GM23338 (cell line): ENCODE measurements around the gene TOM1L2. TPM values are rescaled to one million over a fixed set of nuclear protein-coding genes. Genes with fewer than 3 reads are reported as not detected.

Source experiments
- ATAC-seq: fragments of 200-7000 bp; cut with Tn5 transposase; 3 replicates; pipeline ENCODE4 v1.9.1; 2020
- DNase-seq: peaks from one replicate; pipeline ENCODE4 v3.0.0-alpha.2; 2015; ENCODE audit warnings: low spot score
- H2AFZ ChIP-seq: fragments of 200-600 bp; sonication (generic); 2 replicates; pipeline ENCODE4 v1.8.0; 2016; ENCODE audit warnings: antibody characterized with exemption, mild to moderate bottlenecking, moderate library complexity
- H3F3A ChIP-seq: fragments of 200-600 bp; sonication (generic); replicated peaks from 2 replicates; pipeline ENCODE4 v1.8.0; 2017; ENCODE audit warnings: antibody characterized with exemption, mixed run types, low read depth
- H3K27ac ChIP-seq: fragments of 200-600 bp; sonication (generic); 2 replicates; pipeline ENCODE4 v1.6.1; 2016; ENCODE audit warnings: low read depth
- H3K27me3 ChIP-seq: fragments of 200-600 bp; sonication (generic); 2 replicates; pipeline ENCODE4 v1.8.0; 2016; ENCODE audit warnings: mild to moderate bottlenecking, mixed run types, moderate library complexity; ENCODE audit not compliant: insufficient read depth
- H3K36me3 ChIP-seq: fragments of 200-600 bp; sonication (generic); 2 replicates; pipeline ENCODE4 v1.8.0; 2016; ENCODE audit warnings: mild to moderate bottlenecking; ENCODE audit not compliant: insufficient read depth
- H3K4me1 ChIP-seq: fragments of 200-600 bp; sonication (generic); 2 replicates; pipeline ENCODE4 v1.8.0; 2016; ENCODE audit warnings: mild to moderate bottlenecking, moderate library complexity; ENCODE audit not compliant: insufficient read depth
- H3K4me2 ChIP-seq: fragments of 200-600 bp; sonication (generic); 2 replicates; pipeline ENCODE4 v1.7.1; 2017; ENCODE audit warnings: mixed run types
- H3K4me3 ChIP-seq: fragments of 200-600 bp; sonication (generic); 2 replicates; pipeline ENCODE4 v1.6.1; 2016; ENCODE audit warnings: mixed run types
- H3K79me2 ChIP-seq: fragments of 200-600 bp; sonication (generic); replicated peaks from 2 replicates; pipeline ENCODE4 v1.8.0; 2017; ENCODE audit warnings: mild to moderate bottlenecking; ENCODE audit not compliant: insufficient read depth
- H3K9me2 ChIP-seq: fragments of 200-600 bp; sonication (generic); 2 replicates; pipeline ENCODE4 v1.8.0; 2017; ENCODE audit not compliant: insufficient read depth
- H4K20me1 ChIP-seq: fragments of 200-600 bp; sonication (generic); replicated peaks from 2 replicates; pipeline ENCODE4 v1.8.0; 2017; ENCODE audit warnings: mild to moderate bottlenecking; ENCODE audit not compliant: insufficient read depth
- H3K27ac Mint-ChIP-seq: 2 replicates; pipeline ENCODE4 v1.8.0; 2020; ENCODE audit warnings: inconsistent platforms, mild to moderate bottlenecking, moderate library complexity, mixed read lengths
- H3K27me3 Mint-ChIP-seq: 3 replicates; pipeline ENCODE4 v1.8.0; 2022; ENCODE audit warnings: low read depth, mild to moderate bottlenecking, moderate library complexity, mixed read lengths, inconsistent platforms; ENCODE audit not compliant: insufficient read depth, poor library complexity
- H3K36me3 Mint-ChIP-seq: 3 replicates; pipeline ENCODE4 v1.8.0; 2021; ENCODE audit warnings: low read depth, mild to moderate bottlenecking, inconsistent platforms, moderate library complexity, mixed read lengths
- H3K4me1 Mint-ChIP-seq: 3 replicates; pipeline ENCODE4 v1.8.0; 2020; ENCODE audit warnings: mild to moderate bottlenecking, inconsistent platforms, mixed read lengths
- H3K4me3 Mint-ChIP-seq: 3 replicates; pipeline ENCODE4 v1.8.0; 2021; ENCODE audit warnings: moderate library complexity, mild to moderate bottlenecking, inconsistent platforms, mixed read lengths
- H3K9me3 Mint-ChIP-seq: 3 replicates; pipeline ENCODE4 v1.8.0; 2020; ENCODE audit warnings: moderate library complexity, mild to moderate bottlenecking, inconsistent platforms, mixed read lengths
- CREB1 ChIP-seq: fragments of 250-450 bp; sonication (Bioruptor Pico); IDR thresholded peaks from 2 replicates; pipeline ENCODE4 v1.5.0; 2020; ENCODE audit warnings: low read depth, mild to moderate bottlenecking, moderate library complexity
- CTCF ChIP-seq, 2 experiments: fragments of 200-600 bp in 1 of 2; sonication (generic) in 1 of 2; conservative IDR thresholded peaks; 2 replicates each; pipeline versions ENCODE4 v1.5.1 to v1.6.1; 2016 to 2017; ENCODE audit warnings: antibody characterized with exemption in 2 of 2, low read depth in 2 of 2, mild to moderate bottlenecking in 2 of 2, moderate library complexity in 1 of 2
- ETS1 ChIP-seq: IDR thresholded peaks from 2 replicates; pipeline ENCODE4 v1.6.1; 2016; ENCODE audit warnings: antibody characterized with exemption
- EZH2 ChIP-seq: fragments of 200-600 bp; sonication (generic); IDR thresholded peaks from one replicate; pipeline ENCODE4 v1.8.0; 2017; ENCODE audit warnings: antibody characterized with exemption, mild to moderate bottlenecking, low read depth; ENCODE audit not compliant: unreplicated experiment
- EZH2phosphoT487 ChIP-seq: fragments of 200-600 bp; sonication (generic); IDR thresholded peaks from one replicate; pipeline ENCODE4 v1.8.1; 2018; ENCODE audit warnings: antibody characterized with exemption; ENCODE audit not compliant: unreplicated experiment
- JUNB ChIP-seq: IDR thresholded peaks from one replicate; pipeline ENCODE4 v1.6.1; 2016; ENCODE audit warnings: antibody characterized with exemption; ENCODE audit not compliant: unreplicated experiment
- NANOG ChIP-seq: IDR thresholded peaks from 2 replicates; pipeline ENCODE4 v1.6.1; 2016; ENCODE audit warnings: antibody characterized with exemption, borderline replicate concordance
- POLR2AphosphoS5 ChIP-seq: IDR thresholded peaks from 2 replicates; pipeline ENCODE4 v1.6.1; 2016; ENCODE audit warnings: antibody characterized with exemption, low read depth
- REST ChIP-seq: IDR thresholded peaks from one replicate; pipeline ENCODE4 v1.6.1; 2018; ENCODE audit warnings: antibody characterized with exemption; ENCODE audit not compliant: unreplicated experiment
- STAT1 ChIP-seq: IDR thresholded peaks from one replicate; pipeline ENCODE4 v1.6.1; 2016; ENCODE audit warnings: antibody characterized with exemption; ENCODE audit not compliant: unreplicated experiment
- ZNF114 ChIP-seq: fragments of 250-450 bp; sonication (Bioruptor Pico); IDR thresholded peaks from 2 replicates; pipeline ENCODE4 v1.5.0; 2020; ENCODE audit warnings: mild to moderate bottlenecking, moderate library complexity
- ZNF331 ChIP-seq: fragments of 250-450 bp; sonication (Bioruptor Pico); IDR thresholded peaks from 2 replicates; pipeline ENCODE4 v1.5.0; 2020; ENCODE audit warnings: low read depth, mild to moderate bottlenecking, moderate library complexity
- ZNF462 ChIP-seq: fragments of 250-450 bp; sonication (Bioruptor Pico); IDR thresholded peaks from 2 replicates; pipeline ENCODE4 v1.5.0; 2020; ENCODE audit warnings: mild to moderate bottlenecking, moderate library complexity
- polyA plus RNA-seq: library from polyadenylated mRNA; unstranded; fragments of >200 nt; fragmentation: Nextera tagmentation; extraction: Ambion mirVana; gene quantifications from 2 replicates; pipeline ENCODE4 v1.2.1, GENCODE V29; 2016
- total RNA-seq: library from RNA; depleted of rRNA; stranded (reverse); fragments of >200 nt; shearing (Covaris generic); gene quantifications from 2 replicates; pipeline ENCODE4 v1.2.3, GENCODE V29; 2014

Gene TOM1L2
- total and polyA plus RNA-seq, 2 experiments from 2014 or later, result 3.3 TPM

GRCh38 chr17:17983376-17983775, 11.2 kb upstream of the TOM1L2 start:
- Histone ChIP-seq H3K79me2 (no peaks in the 10 kb centered on the region), H3F3A (no peaks in the 10 kb centered on the region), H3K4me1 (no peaks in the 10 kb centered on the region), H3K4me3 (no peak overlapping the region), H3K4me2 (no peak overlapping the region), H3K36me3 (no peaks in the 10 kb centered on the region), H3K9me2 (no peaks in the 10 kb centered on the region), H3K27me3 (no peaks in the 10 kb centered on the region), H4K20me1 (no peaks in the 10 kb centered on the region), H2AFZ (no peak overlapping the region), H3K27ac (no peak overlapping the region)
- Mint-ChIP-seq H3K27ac (no peak overlapping the region), H3K27me3 (peaks cover 4% of the 10 kb centered on the region), H3K36me3 (no peaks in the 10 kb centered on the region), H3K4me3 (no peak overlapping the region), H3K4me1 (no peaks in the 10 kb centered on the region), H3K9me3 (no peaks in the 10 kb centered on the region)
- no peak for ATAC-seq
- TF ChIP-seq NANOG (no peak), CREB1 (no peak), ZNF114 (CRISPR knock-in tag) (no peak), JUNB (no peak), EZH2phosphoT487 (no peak), ETS1 (no peak), REST (no peak), POLR2AphosphoS5 (no peak), EZH2 (no peak), ZNF331 (CRISPR knock-in tag) (no peak), CTCF (conservative IDR thresholded peaks at IDR 0.05; ENCODE audit: low read depth in 2 of 2) (no peak), STAT1 (no peak), ZNF462 (CRISPR knock-in tag) (no peak)
- DNase-seq, result no peak
